ENCODE measurements around the gene ATP6V1B1.
A peak's percentile ranks its signal among the peaks of the same experiment; 100 is the strongest.
"Not testable (repeated sequence)": the region's sequence is repeated elsewhere in the genome, so short reads cannot be mapped to it uniquely, and the experiment has no call there.

Gene ATP6V1B1

GRCh38 chr2:70990216-70990615, 54.5 kb downstream of the ATP6V1B1 start:
- no peak for DNase-seq (ENCODE audit: low read depth)

- DNase-seq (ENCODE audit: low read depth), result no peak
These were observed 55.4 kb downstream of the ATP6V1B1 start for GRCh38 chr2:70991142-70991541.

- no peak for DNase-seq (ENCODE audit: low read depth)
These were observed 56.0 kb downstream of the ATP6V1B1 start for GRCh38 chr2:70991742-70992141.

- DNase-seq (ENCODE audit: low read depth), result no peak
These were observed 57.5 kb downstream of the ATP6V1B1 start for GRCh38 chr2:70992945-70993853.

- no peak for DNase-seq (ENCODE audit: low read depth)
These were observed 58.5 kb downstream of the ATP6V1B1 start for GRCh38 chr2:70994009-70994698.

GRCh38 chr2:70994699-70995425, 59.2 kb downstream of the ATP6V1B1 start, which contains the start of gene TEX261:
TSS of gene TEX261 (minus strand) at chr2:70994873. CDS start at chr2:70994757, 116 bp downstream.
- peak; percentile 68 for DNase-seq (ENCODE audit: low read depth)

GRCh38 chr2:70995426-70995729, 59.7 kb downstream of the ATP6V1B1 start:
- no peak for DNase-seq (ENCODE audit: low read depth)

- DNase-seq (ENCODE audit: low read depth), result not testable (repeated sequence)
These were observed 63.2 kb downstream of the ATP6V1B1 start for GRCh38 chr2:70998885-70999284.

GRCh38 chr2:70999362-70999761, 63.7 kb downstream of the ATP6V1B1 start:
- DNase-seq (ENCODE audit: low read depth), result no peak

GRCh38 chr2:70999931-71000330, 64.2 kb downstream of the ATP6V1B1 start:
- not testable (repeated sequence) for DNase-seq (ENCODE audit: low read depth)

- DNase-seq (ENCODE audit: low read depth), result no peak
These were observed 65.3 kb downstream of the ATP6V1B1 start for GRCh38 chr2:71000780-71001591.

- no peak for DNase-seq (ENCODE audit: low read depth)
These were observed 65.9 kb downstream of the ATP6V1B1 start for GRCh38 chr2:71001592-71001927.

GRCh38 chr2:71001981-71002570, 66.4 kb downstream of the ATP6V1B1 start:
- DNase-seq (ENCODE audit: low read depth), result no peak

- DNase-seq (ENCODE audit: low read depth), result no peak
These were observed 67.7 kb downstream of the ATP6V1B1 start for GRCh38 chr2:71003396-71003795.

GRCh38 chr2:71003966-71004755, 68.5 kb downstream of the ATP6V1B1 start:
- DNase-seq (ENCODE audit: low read depth), result no peak

- DNase-seq (ENCODE audit: low read depth), result no peak
These were observed 69.2 kb downstream of the ATP6V1B1 start for GRCh38 chr2:71004857-71005256.

- DNase-seq (ENCODE audit: low read depth), result no peak
These were observed 69.8 kb downstream of the ATP6V1B1 start for GRCh38 chr2:71005271-71006202.

- no peak for DNase-seq (ENCODE audit: low read depth)
These were observed 70.6 kb downstream of the ATP6V1B1 start for GRCh38 chr2:71006323-71006722.

- DNase-seq (ENCODE audit: low read depth), result no peak
These were observed 71.5 kb downstream of the ATP6V1B1 start for GRCh38 chr2:71006955-71007799.

All from CMK (cell line).